ENCODE data around the gene RAPGEF6. TPM values are rescaled to one million over a fixed set of nuclear protein-coding genes. Genes with fewer than 3 reads are reported as not detected.

RAPGEF6 gene
- total and polyA plus RNA-seq, 9 of the 15 experiments (the other 6 are each of a cell fraction or from before 2014, with no cell fraction given): 2.7 to 23.4 (median 12.7) TPM

DNA sequence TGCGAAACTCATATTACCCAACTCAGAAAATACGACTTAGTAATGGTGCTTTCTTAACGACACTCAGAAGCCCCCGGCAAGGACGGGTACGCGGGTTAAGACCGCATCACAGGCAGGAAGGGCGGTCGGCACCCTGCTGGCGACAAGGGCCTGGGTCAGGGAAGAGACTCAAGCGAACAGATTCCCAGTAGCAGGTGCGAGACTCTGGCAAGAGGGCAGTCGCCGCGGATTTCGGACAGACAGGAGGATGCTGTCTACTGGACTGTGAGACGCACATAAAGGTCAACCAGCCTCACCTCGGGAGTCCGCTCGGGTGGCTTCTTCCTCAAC is 398 bp downstream of the RAPGEF6 start (continued):
- TF ChIP-seq JUND (IDR thresholded peaks at IDR 0.05; ENCODE audit: borderline replicate concordance, low read depth, low read length): no peak
- no peak for TF ChIP-seq JUND (tag; IDR thresholded peaks at IDR 0.05; ENCODE audit: borderline replicate concordance, low read depth, low read length)
- no peak for TF ChIP-seq ZNF644 (tag; IDR thresholded peaks at IDR 0.05; ENCODE audit: low read depth)
- TF ChIP-seq, protein P1, sequence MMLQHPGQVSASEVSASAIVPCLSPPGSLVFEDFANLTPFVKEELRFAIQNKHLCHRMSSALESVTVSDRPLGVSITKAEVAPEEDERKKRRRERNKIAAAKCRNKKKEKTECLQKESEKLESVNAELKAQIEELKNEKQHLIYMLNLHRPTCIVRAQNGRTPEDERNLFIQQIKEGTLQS (IDR thresholded peaks at IDR 0.05): no peak
- TF ChIP-seq, protein P1 (CRISPR knock-in tag; conservative IDR thresholded peaks at IDR 0.05): no peak
- no peak for TF ChIP-seq ZNF224 (CRISPR knock-in tag; IDR thresholded peaks at IDR 0.05)
- no peak for TF ChIP-seq RUNX1 (IDR thresholded peaks at IDR 0.05; ENCODE audit: low read depth)
- TF ChIP-seq ELF2 (CRISPR knock-in tag; IDR thresholded peaks at IDR 0.05): no peak
- no peak for TF ChIP-seq JUNB (CRISPR knock-in tag; conservative IDR thresholded peaks at IDR 0.05)
- TF ChIP-seq, protein P2, sequence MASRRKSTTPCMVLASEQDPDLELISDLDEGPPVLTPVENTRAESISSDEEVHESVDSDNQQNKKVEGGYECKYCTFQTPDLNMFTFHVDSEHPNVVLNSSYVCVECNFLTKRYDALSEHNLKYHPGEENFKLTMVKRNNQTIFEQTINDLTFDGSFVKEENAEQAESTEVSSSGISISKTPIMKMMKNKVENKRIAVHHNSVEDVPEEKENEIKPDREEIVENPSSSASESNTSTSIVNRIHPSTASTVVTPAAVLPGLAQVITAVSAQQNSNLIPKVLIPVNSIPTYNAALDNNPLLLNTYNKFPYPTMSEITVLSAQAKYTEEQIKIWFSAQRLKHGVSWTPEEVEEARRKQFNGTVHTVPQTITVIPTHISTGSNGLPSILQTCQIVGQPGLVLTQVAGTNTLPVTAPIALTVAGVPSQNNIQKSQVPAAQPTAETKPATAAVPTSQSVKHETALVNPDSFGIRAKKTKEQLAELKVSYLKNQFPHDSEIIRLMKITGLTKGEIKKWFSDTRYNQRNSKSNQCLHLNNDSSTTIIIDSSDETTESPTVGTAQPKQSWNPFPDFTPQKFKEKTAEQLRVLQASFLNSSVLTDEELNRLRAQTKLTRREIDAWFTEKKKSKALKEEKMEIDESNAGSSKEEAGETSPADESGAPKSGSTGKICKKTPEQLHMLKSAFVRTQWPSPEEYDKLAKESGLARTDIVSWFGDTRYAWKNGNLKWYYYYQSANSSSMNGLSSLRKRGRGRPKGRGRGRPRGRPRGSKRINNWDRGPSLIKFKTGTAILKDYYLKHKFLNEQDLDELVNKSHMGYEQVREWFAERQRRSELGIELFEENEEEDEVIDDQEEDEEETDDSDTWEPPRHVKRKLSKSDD (conservative IDR thresholded peaks at IDR 0.05; ENCODE audit: low read length): no peak
- TF ChIP-seq, protein P3, sequence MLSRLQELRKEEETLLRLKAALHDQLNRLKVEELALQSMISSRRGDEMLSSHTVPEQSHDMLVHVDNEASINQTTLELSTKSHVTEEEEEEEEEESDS (CRISPR knock-in tag; IDR thresholded peaks at IDR 0.05): no peak
- no peak for TF ChIP-seq BRF1 (IDR thresholded peaks at IDR 0.05; ENCODE audit: borderline replicate concordance, extremely low read depth, insufficient read length)
- TF ChIP-seq SNIP1 (IDR thresholded peaks at IDR 0.05; ENCODE audit: low read depth): no peak
- no peak for TF ChIP-seq KLF1 (tag; IDR thresholded peaks at IDR 0.05)
- TF ChIP-seq, protein P4, sequence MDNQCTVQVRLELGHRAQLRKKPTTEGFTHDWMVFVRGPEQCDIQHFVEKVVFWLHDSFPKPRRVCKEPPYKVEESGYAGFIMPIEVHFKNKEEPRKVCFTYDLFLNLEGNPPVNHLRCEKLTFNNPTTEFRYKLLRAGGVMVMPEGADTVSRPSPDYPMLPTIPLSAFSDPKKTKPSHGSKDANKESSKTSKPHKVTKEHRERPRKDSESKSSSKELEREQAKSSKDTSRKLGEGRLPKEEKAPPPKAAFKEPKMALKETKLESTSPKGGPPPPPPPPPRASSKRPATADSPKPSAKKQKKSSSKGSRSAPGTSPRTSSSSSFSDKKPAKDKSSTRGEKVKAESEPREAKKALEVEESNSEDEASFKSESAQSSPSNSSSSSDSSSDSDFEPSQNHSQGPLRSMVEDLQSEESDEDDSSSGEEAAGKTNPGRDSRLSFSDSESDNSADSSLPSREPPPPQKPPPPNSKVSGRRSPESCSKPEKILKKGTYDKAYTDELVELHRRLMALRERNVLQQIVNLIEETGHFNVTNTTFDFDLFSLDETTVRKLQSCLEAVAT (IDR thresholded peaks at IDR 0.05): 0 out of 4 replicates have a peak, but pooled peaks of 1 of the 2 experiments have one; percentile 53
- 0 out of 2 replicates have a peak, but pooled peaks have one; percentile 4 for TF ChIP-seq ESRRA (IDR thresholded peaks at IDR 0.05; ENCODE audit: borderline replicate concordance, low read depth)
- TF ChIP-seq, protein P5, sequence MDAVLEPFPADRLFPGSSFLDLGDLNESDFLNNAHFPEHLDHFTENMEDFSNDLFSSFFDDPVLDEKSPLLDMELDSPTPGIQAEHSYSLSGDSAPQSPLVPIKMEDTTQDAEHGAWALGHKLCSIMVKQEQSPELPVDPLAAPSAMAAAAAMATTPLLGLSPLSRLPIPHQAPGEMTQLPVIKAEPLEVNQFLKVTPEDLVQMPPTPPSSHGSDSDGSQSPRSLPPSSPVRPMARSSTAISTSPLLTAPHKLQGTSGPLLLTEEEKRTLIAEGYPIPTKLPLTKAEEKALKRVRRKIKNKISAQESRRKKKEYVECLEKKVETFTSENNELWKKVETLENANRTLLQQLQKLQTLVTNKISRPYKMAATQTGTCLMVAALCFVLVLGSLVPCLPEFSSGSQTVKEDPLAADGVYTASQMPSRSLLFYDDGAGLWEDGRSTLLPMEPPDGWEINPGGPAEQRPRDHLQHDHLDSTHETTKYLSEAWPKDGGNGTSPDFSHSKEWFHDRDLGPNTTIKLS (IDR thresholded peaks at IDR 0.05; ENCODE audit: borderline replicate concordance, low read depth): no peak
- TF ChIP-seq NR1H2 (CRISPR knock-in tag; IDR thresholded peaks at IDR 0.05): peak; percentile 49; the same call in 1 of the 2 replicates
- no peak for TF ChIP-seq L3MBTL2 (IDR thresholded peaks at IDR 0.05)
- no peak for TF ChIP-seq ZNF253 (CRISPR knock-in tag; conservative IDR thresholded peaks at IDR 0.05)
- no peak for TF ChIP-seq EGR1 (conservative IDR thresholded peaks at IDR 0.05)
- TF ChIP-seq RAD21 (CRISPR knock-in tag; conservative IDR thresholded peaks at IDR 0.05 in 1 of 2, IDR thresholded peaks at IDR 0.05 in 1 of 2): peak in 1 of 2 experiments; percentile 24; a peak in 2 of 4 replicates
- no peak for TF ChIP-seq ZNF707 (CRISPR knock-in tag; conservative IDR thresholded peaks at IDR 0.05)
- TF ChIP-seq ZBTB7A (IDR thresholded peaks at IDR 0.05; ENCODE audit: borderline replicate concordance, control insufficient read depth, low read depth, low read length): peak; percentile 28; the same call in 1 of the 2 replicates

Data from K562 (cell line).